K562 (cell line): Measurements from ENCODE around the gene IL15RA. TPM values are rescaled to one million over a fixed set of nuclear protein-coding genes. Genes with fewer than 3 reads are reported as not detected.

Experiments
- HCFC1 ChIP-seq: IDR thresholded peaks from 2 replicates; pipeline ENCODE4 v1.6.1; 2012; ENCODE audit warnings: low read depth, low read length, improper control_type of control experiment
- NKRF ChIP-seq: fragments of 450-650 bp; IDR thresholded peaks from 2 replicates; pipeline ENCODE4 v1.6.1; 2016; ENCODE audit warnings: borderline replicate concordance
- TCF3 ChIP-seq: sonication (generic); formaldehyde crosslinking; IDR thresholded peaks from 2 replicates; pipeline ENCODE4 v1.4.0; 2020; ENCODE audit warnings: mild to moderate bottlenecking, missing genetic modification reagents
- ZBTB1 ChIP-seq: sonication (generic); formaldehyde crosslinking; IDR thresholded peaks from 2 replicates; pipeline ENCODE4 v1.8.1; 2023; ENCODE audit warnings: missing genetic modification reagents, low read depth, mild to moderate bottlenecking, borderline replicate concordance
- ZNF639 ChIP-seq, 2 experiments: fragments of 200-800 bp in 1 of 2; sonication (Bioruptor generic) in 1 of 2; sonication (generic) in 1 of 2; formaldehyde crosslinking in 1 of 2; IDR thresholded peaks in 1 of 2; conservative IDR thresholded peaks in 1 of 2; 2 replicates each; pipeline versions ENCODE4 v1.5.0 to v1.6.1; 2016 to 2020; ENCODE audit warnings: missing compliant biosample characterization in 1 of 2, missing genetic modification characterization in 1 of 2, missing genetic modification reagents in 1 of 2
- polyA plus RNA-seq, 8 experiments: library from polyadenylated mRNA; depleted of rRNA in 4 of 8; stranded (reverse) in 5 of 8; unstranded in 3 of 8; fragments of >200 nt; fragmentation: Nextera tagmentation in 2 of 8; fragmentation: Illumina TruSeq in 1 of 8; extraction: Ambion mirVana in 2 of 8; extraction: Trizol in 1 of 8; gene quantifications; 2 replicates each; pipeline versions ENCODE4 v1.2.1 to v1.2.3, GENCODE V29; 2011 to 2014; ENCODE audit warnings: inconsistent platforms in 1 of 8, missing spikeins in 1 of 8
- total RNA-seq, 7 experiments: library from RNA; depleted of rRNA in 6 of 7; stranded (reverse); fragments of >200 nt in 6 of 7; fragmentation: Illumina TruSeq in 2 of 7; extraction: Trizol in 2 of 7; gene quantifications; 2 replicates each; pipeline versions ENCODE4 v1.2.1 to v1.2.3, GENCODE V29; 2011 to 2021; ENCODE audit warnings: low replicate concordance in 1 of 7
- TF ChIP-seq, protein P1 (sequence below), 2 experiments: IDR thresholded peaks; 2 replicates each; pipeline ENCODE4 v1.6.1; 2011; ENCODE audit warnings: borderline replicate concordance in 1 of 2, control low read depth in 1 of 2, low read depth in 1 of 2, low read length in 1 of 2, mild to moderate bottlenecking in 1 of 2, mixed read lengths in 1 of 2, moderate library complexity in 1 of 2; ENCODE audit not compliant: insufficient read depth in 1 of 2, insufficient read length in 1 of 2, poor library complexity in 1 of 2, severe bottlenecking in 1 of 2; ENCODE audit errors: extremely low read depth in 1 of 2

Gene IL15RA
- total and polyA plus RNA-seq, 9 of the 15 experiments (the other 6 are each of a cell fraction or from before 2014, with no cell fraction given): 1.2 to 11.7 (median 8.0) TPM

GRCh38 chr10:6019010-6019782, 41.9 kb upstream of the IL15RA start (continued):
- TF ChIP-seq, protein P1, sequence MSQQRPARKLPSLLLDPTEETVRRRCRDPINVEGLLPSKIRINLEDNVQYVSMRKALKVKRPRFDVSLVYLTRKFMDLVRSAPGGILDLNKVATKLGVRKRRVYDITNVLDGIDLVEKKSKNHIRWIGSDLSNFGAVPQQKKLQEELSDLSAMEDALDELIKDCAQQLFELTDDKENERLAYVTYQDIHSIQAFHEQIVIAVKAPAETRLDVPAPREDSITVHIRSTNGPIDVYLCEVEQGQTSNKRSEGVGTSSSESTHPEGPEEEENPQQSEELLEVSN (IDR thresholded peaks at IDR 0.05; ENCODE audit: borderline replicate concordance in 1 of 2, extremely low read depth in 1 of 2, insufficient read depth in 1 of 2, insufficient read length in 1 of 2, low read depth in 1 of 2, low read length in 1 of 2, poor library complexity in 1 of 2, severe bottlenecking in 1 of 2): peak; percentile 31 to 33
- no peak for TF ChIP-seq ZBTB1 (CRISPR knock-in tag)
- no peak for TF ChIP-seq HCFC1
- no peak for TF ChIP-seq NKRF
- no peak for TF ChIP-seq ZNF639 (CRISPR knock-in tag; conservative IDR thresholded peaks at IDR 0.05 in 1 of 2, IDR thresholded peaks at IDR 0.05 in 1 of 2)
- no peak; the same call in 1 of the 2 replicates for TF ChIP-seq TCF3 (CRISPR knock-in tag)
